Left kidney (tissue), 2 donors: ENCODE measurements around the gene ACADM. TPM values are rescaled to one million over a fixed set of nuclear protein-coding genes. Genes with fewer than 3 reads are reported as not detected.
"Not testable (repeated sequence)": the region's sequence is repeated elsewhere in the genome, so short reads cannot be mapped to it uniquely, and the experiment has no call there.

ENCODE experiments used
- DNase-seq: peaks from one replicate; pipeline ENCODE4 v3.0.0-alpha.2; 2013
- polyA plus RNA-seq: library from polyadenylated mRNA; unstranded; fragments of 120-200 nt; gene quantifications from one replicate; pipeline ENCODE4 v1.2.1, GENCODE V29; 2013; ENCODE audit not compliant: insufficient read length

Gene ACADM
- polyA plus RNA-seq, 1 donor, result 147 TPM

- DNase-seq, result no peak
These were observed 8.2 kb downstream of the ACADM start for GRCh38 chr1:75732703-75733102.

GRCh38 chr1:75733661-75734060 is 9.2 kb downstream of the ACADM start:
- DNase-seq, result no peak

- no peak for DNase-seq
These were observed 11.5 kb downstream of the ACADM start for GRCh38 chr1:75736016-75736415.

- DNase-seq, result no peak
These were observed 17.6 kb downstream of the ACADM start for GRCh38 chr1:75742047-75742625.

- no peak for DNase-seq
These were observed 20.8 kb downstream of the ACADM start for GRCh38 chr1:75745276-75745675.

- DNase-seq, result not testable (repeated sequence)
These were observed 32.7 kb downstream of the ACADM start for GRCh38 chr1:75757210-75757609.

GRCh38 chr1:75758543-75758942 is 34.0 kb downstream of the ACADM start:
- DNase-seq, result not testable (repeated sequence)

GRCh38 chr1:75764057-75764655 is 39.6 kb downstream of the ACADM start:
- no peak for DNase-seq

- no peak for DNase-seq
These were observed 41.3 kb downstream of the ACADM start for GRCh38 chr1:75765697-75766355.

- no peak for DNase-seq
These were observed 43.5 kb downstream of the ACADM start for GRCh38 chr1:75768016-75768415.

GRCh38 chr1:75770761-75771160 is 46.3 kb downstream of the ACADM start:
- no peak for DNase-seq

GRCh38 chr1:75771978-75772377 is 47.5 kb downstream of the ACADM start:
- no peak for DNase-seq

GRCh38 chr1:75777812-75778211 is 53.3 kb downstream of the ACADM start:
- DNase-seq, result not testable (repeated sequence)

GRCh38 chr1:75778694-75779093 is 54.2 kb downstream of the ACADM start:
- not testable (repeated sequence) for DNase-seq

- DNase-seq, result not testable (repeated sequence)
These were observed 55.7 kb downstream of the ACADM start for GRCh38 chr1:75780183-75780582.

- not testable (repeated sequence) for DNase-seq
These were observed 59.4 kb downstream of the ACADM start for GRCh38 chr1:75783920-75784319.

GRCh38 chr1:75785320-75785982 is 60.9 kb downstream of the ACADM start:
- DNase-seq, result no peak

- peak; percentile 97 for DNase-seq
These were observed 61.7 kb downstream of the ACADM start, which contains the start of gene RABGGTB for GRCh38 chr1:75785983-75786853. TSS of gene RABGGTB (plus strand) at chr1:75786256. CDS start at chr1:75786272, 16 bp downstream.

- no peak for DNase-seq
These were observed 62.5 kb downstream of the ACADM start for GRCh38 chr1:75786901-75787493.

GRCh38 chr1:75787524-75787923 is 63.0 kb downstream of the ACADM start:
- DNase-seq, result no peak

GRCh38 chr1:75789988-75790387 is 65.5 kb downstream of the ACADM start:
- DNase-seq, result no peak

- no peak for DNase-seq
These were observed 66.5 kb downstream of the ACADM start for GRCh38 chr1:75791022-75791421.
